ENCODE measurements around the gene CYP39A1. TPM values are rescaled to one million over a fixed set of nuclear protein-coding genes. Genes with fewer than 3 reads are reported as not detected.

Gene CYP39A1
- total RNA-seq, 2 experiments from 2014 or later, result not detected

GRCh38 chr6:46642928-46643751, 9.5 kb downstream of the CYP39A1 start:
- Mint-ChIP-seq H3K9me3 (ENCODE audit: insufficient read depth) (no peaks in the 10 kb centered on the region), H3K4me1 (ENCODE audit: low read depth) (no peaks in the 10 kb centered on the region), H3K27me3 (ENCODE audit: low read depth) (peaks cover 2% of the 10 kb centered on the region), H3K4me3 (no peak overlapping the region), H3K36me3 (ENCODE audit: low read depth) (no peaks in the 10 kb centered on the region), H3K27ac (no peak overlapping the region)
- POLR2A ChIA-PET, result no interaction called here
- CTCF ChIA-PET, result no interaction called here
- DNase-seq (no peak), ATAC-seq (no peak)

GRCh38 chr6:46638650-46639049, 14.0 kb downstream of the CYP39A1 start:
- H3K36me3 Mint-ChIP-seq (ENCODE audit: low read depth), result no peaks in the 10 kb centered on the region
- no peak overlapping the region for H3K27ac Mint-ChIP-seq
- DNase-seq, result no peak
- ATAC-seq, result no peak
- H3K4me3 Mint-ChIP-seq, result no peak overlapping the region
- no peaks in the 10 kb centered on the region for H3K4me1 Mint-ChIP-seq (ENCODE audit: low read depth)
- no peaks in the 10 kb centered on the region for H3K9me3 Mint-ChIP-seq (ENCODE audit: insufficient read depth)
- ChIA-PET CTCF (no interaction called here), POLR2A (no interaction called here)
- H3K27me3 Mint-ChIP-seq (ENCODE audit: low read depth), result peaks cover 5% of the 10 kb centered on the region

- Mint-ChIP-seq H3K4me1 (ENCODE audit: low read depth) (no peaks in the 10 kb centered on the region), H3K27me3 (ENCODE audit: low read depth) (peaks cover 4% of the 10 kb centered on the region)
- POLR2A ChIA-PET, result no interaction called here
These were observed 14.7 kb downstream of the CYP39A1 start for GRCh38 chr6:46637933-46638332.

GRCh38 chr6:46637145-46637544, 15.5 kb downstream of the CYP39A1 start:
- CTCF ChIA-PET, result no interaction called here
- POLR2A ChIA-PET, result no interaction called here

More at GRCh38 chr6:46637933-46638332, 14.7 kb downstream of the CYP39A1 start:
- no peak for ATAC-seq
- no peak overlapping the region for H3K4me3 Mint-ChIP-seq
- H3K9me3 Mint-ChIP-seq (ENCODE audit: insufficient read depth), result no peaks in the 10 kb centered on the region
- no peaks in the 10 kb centered on the region for H3K36me3 Mint-ChIP-seq (ENCODE audit: low read depth)
- no peak overlapping the region for H3K27ac Mint-ChIP-seq
- CTCF ChIA-PET, result no interaction called here
- no peak for DNase-seq

GRCh38 chr6:46635462-46635861, 17.2 kb downstream of the CYP39A1 start:
- H3K4me3 Mint-ChIP-seq, result no peak overlapping the region
- DNase-seq (no peak), ATAC-seq (no peak)
- no peak overlapping the region for H3K27ac Mint-ChIP-seq
- H3K27me3 Mint-ChIP-seq (ENCODE audit: low read depth), result peaks cover 9% of the 10 kb centered on the region
- no peaks in the 10 kb centered on the region for H3K36me3 Mint-ChIP-seq (ENCODE audit: low read depth)
- H3K9me3 Mint-ChIP-seq (ENCODE audit: insufficient read depth), result no peaks in the 10 kb centered on the region
- H3K4me1 Mint-ChIP-seq (ENCODE audit: low read depth), result no peaks in the 10 kb centered on the region
- CTCF ChIA-PET, result interaction anchor here (0.6 to 0.7 kb wide), 2 partner anchors 84 to 526 kb away, joined by 3 read pairs; no protein-coding TSS in a partner anchor
- POLR2A ChIA-PET, result no interaction called here

More at GRCh38 chr6:46637145-46637544, 15.5 kb downstream of the CYP39A1 start:
- peaks cover 5% of the 10 kb centered on the region for H3K27me3 Mint-ChIP-seq (ENCODE audit: low read depth)
- DNase-seq (no peak), ATAC-seq (no peak)
- no peak overlapping the region for H3K4me3 Mint-ChIP-seq
- no peaks in the 10 kb centered on the region for H3K36me3 Mint-ChIP-seq (ENCODE audit: low read depth)
- no peaks in the 10 kb centered on the region for H3K4me1 Mint-ChIP-seq (ENCODE audit: low read depth)
- no peak overlapping the region for H3K27ac Mint-ChIP-seq
- no peaks in the 10 kb centered on the region for H3K9me3 Mint-ChIP-seq (ENCODE audit: insufficient read depth)

- ATAC-seq (no peak), DNase-seq (no peak)
- H3K4me3 Mint-ChIP-seq, result no peak overlapping the region
- H3K27ac Mint-ChIP-seq, result no peak overlapping the region
- no peaks in the 10 kb centered on the region for H3K4me1 Mint-ChIP-seq (ENCODE audit: low read depth)
- no peaks in the 10 kb centered on the region for H3K9me3 Mint-ChIP-seq (ENCODE audit: insufficient read depth)
- ChIA-PET POLR2A (no interaction called here), CTCF (no interaction called here)
- no peaks in the 10 kb centered on the region for H3K36me3 Mint-ChIP-seq (ENCODE audit: low read depth)
- peaks cover 9% of the 10 kb centered on the region for H3K27me3 Mint-ChIP-seq (ENCODE audit: low read depth)
These were observed 20.6 kb downstream of the CYP39A1 start for GRCh38 chr6:46632053-46632452.

GRCh38 chr6:46629691-46630090, 22.9 kb downstream of the CYP39A1 start:
- ChIA-PET POLR2A (no interaction called here), CTCF (no interaction called here)
- ATAC-seq (no peak), DNase-seq (no peak)
- Mint-ChIP-seq H3K27ac (no peak overlapping the region), H3K36me3 (ENCODE audit: low read depth) (no peaks in the 10 kb centered on the region), H3K27me3 (ENCODE audit: low read depth) (peaks cover 12% of the 10 kb centered on the region), H3K9me3 (ENCODE audit: insufficient read depth) (no peaks in the 10 kb centered on the region), H3K4me1 (ENCODE audit: low read depth) (no peaks in the 10 kb centered on the region), H3K4me3 (no peak overlapping the region)

GRCh38 chr6:46628976-46629375, 23.6 kb downstream of the CYP39A1 start:
- POLR2A ChIA-PET, result no interaction called here
- Mint-ChIP-seq H3K4me3 (no peak overlapping the region), H3K4me1 (ENCODE audit: low read depth) (no peaks in the 10 kb centered on the region), H3K27ac (no peak overlapping the region), H3K27me3 (ENCODE audit: low read depth) (peaks cover 12% of the 10 kb centered on the region), H3K36me3 (ENCODE audit: low read depth) (no peaks in the 10 kb centered on the region), H3K9me3 (ENCODE audit: insufficient read depth) (no peaks in the 10 kb centered on the region)
- no peak for DNase-seq
- ATAC-seq, result no peak
- CTCF ChIA-PET, result no interaction called here

- H3K9me3 Mint-ChIP-seq (ENCODE audit: insufficient read depth), result no peaks in the 10 kb centered on the region
- CTCF ChIA-PET, result no interaction called here
- H3K4me3 Mint-ChIP-seq, result no peak overlapping the region
- H3K36me3 Mint-ChIP-seq (ENCODE audit: low read depth), result no peaks in the 10 kb centered on the region
- H3K27me3 Mint-ChIP-seq (ENCODE audit: low read depth), result peaks cover 12% of the 10 kb centered on the region
- H3K4me1 Mint-ChIP-seq (ENCODE audit: low read depth), result no peaks in the 10 kb centered on the region
- POLR2A ChIA-PET, result no interaction called here
- H3K27ac Mint-ChIP-seq, result no peak overlapping the region
- DNase-seq (no peak), ATAC-seq (no peak)
These were observed 24.1 kb downstream of the CYP39A1 start for GRCh38 chr6:46628498-46628897.

GRCh38 chr6:46626976-46627375, 25.6 kb downstream of the CYP39A1 start:
- H3K4me1 Mint-ChIP-seq (ENCODE audit: low read depth), result no peaks in the 10 kb centered on the region
- CTCF ChIA-PET, result no interaction called here
- H3K27ac Mint-ChIP-seq, result no peak overlapping the region
- DNase-seq (no peak), ATAC-seq (no peak)
- H3K27me3 Mint-ChIP-seq (ENCODE audit: low read depth), result peaks cover 11% of the 10 kb centered on the region
- no peaks in the 10 kb centered on the region for H3K36me3 Mint-ChIP-seq (ENCODE audit: low read depth)
- POLR2A ChIA-PET, result no interaction called here
- H3K4me3 Mint-ChIP-seq, result no peak overlapping the region
- no peaks in the 10 kb centered on the region for H3K9me3 Mint-ChIP-seq (ENCODE audit: insufficient read depth)

GRCh38 chr6:46626228-46626909, 26.2 kb downstream of the CYP39A1 start:
- H3K27me3 Mint-ChIP-seq (ENCODE audit: low read depth), result peaks cover 10% of the 10 kb centered on the region
- no peaks in the 10 kb centered on the region for H3K9me3 Mint-ChIP-seq (ENCODE audit: insufficient read depth)
- H3K4me1 Mint-ChIP-seq (ENCODE audit: low read depth), result no peaks in the 10 kb centered on the region
- no peaks in the 10 kb centered on the region for H3K36me3 Mint-ChIP-seq (ENCODE audit: low read depth)
- ChIA-PET POLR2A (no interaction called here), CTCF (no interaction called here)
- no peak overlapping the region for H3K4me3 Mint-ChIP-seq
- ATAC-seq (no peak), DNase-seq (no peak)
- no peak overlapping the region for H3K27ac Mint-ChIP-seq

- Mint-ChIP-seq H3K4me1 (ENCODE audit: low read depth) (no peaks in the 10 kb centered on the region), H3K27ac (no peak overlapping the region), H3K36me3 (ENCODE audit: low read depth) (no peaks in the 10 kb centered on the region), H3K4me3 (no peak overlapping the region), H3K27me3 (ENCODE audit: low read depth) (peaks cover 4% of the 10 kb centered on the region), H3K9me3 (ENCODE audit: insufficient read depth) (no peaks in the 10 kb centered on the region)
- CTCF ChIA-PET, result no interaction called here
- no peak for ATAC-seq
- DNase-seq, result no peak
- POLR2A ChIA-PET, result no interaction called here
These were observed 33.9 kb downstream of the CYP39A1 start for GRCh38 chr6:46618726-46619125.
